SK-N-SH treated with all-trans-retinoic acid at 6 μM for 48 hours (cell line): Measurements from ENCODE around the gene GART.

Experiments
- ATAC-seq: fragments of 200-7000 bp; cut with Tn5 transposase; 3 replicates; pipeline ENCODE4 v1.9.1; 2020; ENCODE audit warnings: mild to moderate bottlenecking, moderate library complexity
- BACH2 ChIP-seq: fragments of 250-450 bp; sonication (Bioruptor Pico); IDR thresholded peaks from 2 replicates; pipeline ENCODE4 v1.9.0; 2021; ENCODE audit warnings: mild to moderate bottlenecking, borderline replicate concordance
- CREB5 ChIP-seq: fragments of 250-450 bp; sonication (Bioruptor Pico); IDR thresholded peaks from 2 replicates; pipeline ENCODE4 v1.5.1; 2020; ENCODE audit warnings: low read depth, mild to moderate bottlenecking, moderate library complexity
- CSDC2 ChIP-seq: fragments of 250-450 bp; sonication (Bioruptor Pico); IDR thresholded peaks from 2 replicates; pipeline ENCODE4 v1.5.0; 2020; ENCODE audit warnings: mild to moderate bottlenecking, moderate library complexity
- CSRNP3 ChIP-seq: fragments of 250-450 bp; sonication (Bioruptor Pico); IDR thresholded peaks from 2 replicates; pipeline ENCODE4 v1.5.1; 2021; ENCODE audit warnings: mild to moderate bottlenecking, moderate library complexity
- ESRRG ChIP-seq: fragments of 250-450 bp; sonication (Bioruptor Pico); IDR thresholded peaks from 2 replicates; pipeline ENCODE4 v1.6.1; 2021; ENCODE audit warnings: mild to moderate bottlenecking
- GLIS3 ChIP-seq: fragments of 250-450 bp; sonication (Bioruptor Pico); IDR thresholded peaks from 2 replicates; pipeline ENCODE4 v1.5.0; 2020; ENCODE audit warnings: mild to moderate bottlenecking, moderate library complexity
- ISL1 ChIP-seq: fragments of 250-450 bp; sonication (Bioruptor Pico); IDR thresholded peaks from 2 replicates; pipeline ENCODE4 v2.1.2; 2022; ENCODE audit warnings: mild to moderate bottlenecking, moderate library complexity
- OSR1 ChIP-seq: fragments of 250-450 bp; sonication (Bioruptor Pico); IDR thresholded peaks from 2 replicates; pipeline ENCODE4 v1.8.0; 2022; ENCODE audit warnings: moderate library complexity, mild to moderate bottlenecking, inconsistent platforms
- PPARA ChIP-seq: fragments of 250-450 bp; sonication (Bioruptor Pico); IDR thresholded peaks from 2 replicates; pipeline ENCODE4 v1.5.0; 2020; ENCODE audit warnings: mild to moderate bottlenecking, borderline replicate concordance
- RARB ChIP-seq: fragments of 250-450 bp; sonication (Bioruptor Pico); IDR thresholded peaks from 2 replicates; pipeline ENCODE4 v1.8.0; 2021; ENCODE audit warnings: mild to moderate bottlenecking, moderate library complexity
- TCF4 ChIP-seq: fragments of 250-450 bp; sonication (Bioruptor Pico); IDR thresholded peaks from 2 replicates; pipeline ENCODE4 v1.8.0; 2021; ENCODE audit warnings: mild to moderate bottlenecking, moderate library complexity, borderline replicate concordance
- TOX ChIP-seq: fragments of 250-450 bp; sonication (Bioruptor Pico); IDR thresholded peaks from 2 replicates; pipeline ENCODE4 v1.8.0; 2021; ENCODE audit warnings: mild to moderate bottlenecking, moderate library complexity, borderline replicate concordance
- TSHZ2 ChIP-seq: fragments of 250-450 bp; sonication (Bioruptor Pico); IDR thresholded peaks from 2 replicates; pipeline ENCODE4 v1.5.0; 2020; ENCODE audit warnings: mild to moderate bottlenecking, moderate library complexity
- ZC3H10 ChIP-seq: fragments of 250-450 bp; sonication (Bioruptor Pico); IDR thresholded peaks from 2 replicates; pipeline ENCODE4 v1.5.1; 2021; ENCODE audit warnings: mild to moderate bottlenecking, moderate library complexity
- ZFP3 ChIP-seq: fragments of 250-450 bp; sonication (Bioruptor Pico); IDR thresholded peaks from 2 replicates; pipeline ENCODE4 v1.5.0; 2020; ENCODE audit warnings: mild to moderate bottlenecking, moderate library complexity
- ZNF565 ChIP-seq: fragments of 450-650 bp; formaldehyde crosslinking; conservative IDR thresholded peaks from 2 replicates; pipeline ENCODE4 v1.5.0; 2020; ENCODE audit warnings: low read depth, mild to moderate bottlenecking, moderate library complexity
- ZNF70 ChIP-seq: fragments of 450-650 bp; formaldehyde crosslinking; IDR thresholded peaks from 2 replicates; pipeline ENCODE4 v1.5.0; 2020; ENCODE audit warnings: mild to moderate bottlenecking, moderate library complexity
- ZNF8 ChIP-seq: fragments of 450-650 bp; formaldehyde crosslinking; IDR thresholded peaks from 2 replicates; pipeline ENCODE4 v1.5.0; 2020; ENCODE audit warnings: mild to moderate bottlenecking, moderate library complexity
- TF ChIP-seq, protein P1 (sequence below): fragments of 250-450 bp; sonication (Bioruptor Pico); IDR thresholded peaks from 2 replicates; pipeline ENCODE4 v1.8.0; 2020; ENCODE audit warnings: mild to moderate bottlenecking, moderate library complexity, borderline replicate concordance

Gene GART

DNA sequence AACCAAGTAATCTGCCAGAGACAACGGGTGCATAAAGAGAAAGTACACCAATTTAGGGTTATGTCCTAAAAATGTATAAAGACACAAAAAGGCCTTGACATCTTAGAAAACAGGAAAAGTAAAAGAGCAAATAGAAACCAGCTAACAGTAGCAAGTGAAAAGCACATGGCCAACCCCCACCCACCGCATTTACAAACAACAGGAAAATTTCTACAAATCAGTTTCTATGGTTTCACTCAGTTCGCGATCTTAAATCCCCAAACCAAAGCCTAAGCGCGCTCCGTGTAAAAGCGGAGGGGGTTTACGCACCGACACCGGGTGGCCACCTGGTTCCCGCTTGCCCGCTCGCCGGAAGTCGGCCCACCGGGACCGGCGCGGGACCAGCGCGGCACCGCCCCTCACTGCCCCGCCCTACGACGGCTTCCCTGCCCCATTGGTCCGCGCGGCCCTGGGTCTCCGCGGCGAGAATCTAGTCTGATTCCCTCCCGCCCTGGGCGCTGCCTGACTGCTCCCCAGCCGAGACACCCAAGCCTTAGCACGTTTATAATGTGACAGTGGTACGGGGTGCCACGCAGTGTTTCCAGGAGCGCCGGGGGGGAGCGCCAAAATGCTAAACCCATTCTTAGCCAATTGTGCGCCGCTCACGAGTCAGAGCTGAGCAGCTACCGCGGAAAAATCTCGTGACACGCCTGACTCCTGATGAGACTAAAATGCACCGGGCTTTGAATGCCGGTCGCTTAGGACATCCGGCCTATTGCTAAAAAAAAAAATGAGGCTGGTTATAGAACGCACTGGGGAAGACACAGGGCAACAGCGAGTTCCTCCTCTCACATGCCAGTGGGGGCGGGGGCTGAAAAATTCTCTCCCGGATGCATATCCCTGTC lies at the start of gene GART:
TSS of gene GART (minus strand) at position 362 of the 884 bp plus-strand sequence. CDS start 2,802 bp downstream, outside the sequence.
- TF ChIP-seq TSHZ2 (CRISPR knock-in tag) (0 out of 2 replicates have a peak, but pooled peaks have one; percentile 33), TCF4 (CRISPR knock-in tag) (no peak), TOX (CRISPR knock-in tag) (no peak), ZNF8 (CRISPR knock-in tag) (no peak), PPARA (CRISPR knock-in tag) (no peak)
- peak; percentile 86 for ATAC-seq

DNA sequence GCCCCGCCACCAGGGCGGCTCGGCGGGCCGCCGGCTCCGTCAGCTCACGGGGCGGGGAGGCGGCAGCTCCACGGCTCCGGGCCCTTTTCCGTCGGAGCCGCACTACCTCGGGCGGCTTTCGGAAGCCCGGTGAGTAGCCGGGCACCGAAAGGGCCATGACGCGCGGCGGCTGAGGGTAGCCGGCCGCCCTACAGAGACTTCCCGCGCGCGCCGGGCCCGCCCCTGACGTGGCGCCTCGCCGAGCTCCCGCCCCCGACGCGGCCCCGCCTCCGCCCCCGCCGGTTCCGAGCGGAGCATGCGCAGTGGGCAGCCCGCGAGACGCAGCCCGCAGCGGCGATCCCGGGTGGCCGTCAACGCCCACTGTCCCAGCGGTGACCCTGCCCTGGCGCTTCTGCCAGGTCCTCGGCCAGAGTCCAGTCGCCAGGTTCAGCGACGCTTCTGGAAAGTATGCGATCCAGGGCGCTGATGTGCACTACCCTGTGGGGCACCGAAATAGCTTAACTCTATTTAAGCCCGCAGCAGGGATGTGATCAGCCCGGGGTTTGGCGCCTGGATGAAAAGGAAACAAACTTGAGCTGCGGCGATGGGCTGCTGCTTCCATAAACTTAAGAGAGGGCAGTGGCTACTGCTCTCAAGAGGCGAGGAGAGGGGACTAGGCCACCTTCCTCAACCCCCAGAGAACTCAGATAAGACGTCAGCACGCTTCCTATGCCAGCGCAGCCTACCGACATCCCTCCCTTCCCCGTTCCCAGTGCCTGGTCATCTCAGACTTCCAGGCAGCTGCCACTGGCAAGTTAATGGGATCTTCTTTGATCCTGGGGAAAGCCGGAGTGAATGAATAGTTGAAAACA lies 46.8 kb upstream of the GART start, which contains the start of gene DONSON:
TSS of gene DONSON (minus strand) at position 200 of the 851 bp plus-strand sequence. CDS start at position 157, 43 bp downstream.
- TF ChIP-seq PPARA (CRISPR knock-in tag) (no peak), TCF4 (CRISPR knock-in tag) (no peak; the same call in 1 of the 2 replicates), OSR1 (CRISPR knock-in tag) (no peak), CSRNP3 (CRISPR knock-in tag) (0 out of 2 replicates have a peak, but pooled peaks have one; percentile 30), ZFP3 (CRISPR knock-in tag) (no peak), RARB (CRISPR knock-in tag) (no peak), TOX (CRISPR knock-in tag) (no peak), TSHZ2 (CRISPR knock-in tag) (peak; percentile 76; the same call in 1 of the 2 replicates), ZC3H10 (CRISPR knock-in tag) (peak; percentile 31; the same call in 1 of the 2 replicates), CSDC2 (no peak), GLIS3 (CRISPR knock-in tag) (peak; percentile 21; the same call in 1 of the 2 replicates), BACH2 (CRISPR knock-in tag) (no peak)
- ATAC-seq: peak; percentile 85

DNA sequence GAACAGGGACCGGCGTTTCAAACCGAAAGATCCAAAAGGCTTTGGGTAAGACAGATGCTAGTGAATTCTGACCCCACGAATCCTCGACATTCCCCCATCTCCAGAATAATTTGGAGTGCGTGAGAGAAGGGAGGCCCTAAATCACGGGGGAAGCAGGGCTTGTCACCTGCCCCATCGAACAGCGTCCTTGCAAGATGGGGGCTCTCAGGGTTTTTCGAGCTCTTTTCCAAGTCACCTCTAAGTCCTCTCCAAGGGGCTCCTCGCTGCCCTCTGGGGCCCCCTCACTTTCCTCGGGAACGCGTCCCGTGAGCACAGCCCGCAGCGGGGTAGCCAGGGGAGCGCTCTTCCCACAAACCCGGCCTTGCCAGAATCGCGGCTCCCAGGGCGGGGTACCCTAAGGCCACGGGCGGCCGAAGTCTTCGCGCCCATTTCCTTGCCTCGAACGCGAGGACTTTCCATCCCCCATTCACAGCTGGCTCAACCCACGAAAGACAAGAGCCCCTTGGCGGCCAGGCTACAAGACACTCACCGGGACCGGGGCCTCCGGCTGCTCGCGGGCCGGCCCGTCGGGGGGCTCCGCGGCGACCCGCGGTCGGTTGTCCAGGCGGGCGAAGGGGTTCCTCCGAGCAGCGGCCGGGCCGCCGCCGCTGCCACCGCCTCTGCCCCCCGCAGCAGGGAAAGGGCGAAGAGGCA lies 46.0 kb upstream of the GART start:
- peak; percentile 37 for ATAC-seq
- no peak for TF ChIP-seq TOX (CRISPR knock-in tag)
- no peak for TF ChIP-seq OSR1 (CRISPR knock-in tag)
- no peak for TF ChIP-seq ZNF8 (CRISPR knock-in tag)
- no peak for TF ChIP-seq CREB5
- no peak for TF ChIP-seq ESRRG
- TF ChIP-seq RARB (CRISPR knock-in tag): no peak
- no peak for TF ChIP-seq TCF4 (CRISPR knock-in tag)
- no peak for TF ChIP-seq BACH2 (CRISPR knock-in tag)
- no peak for TF ChIP-seq TSHZ2 (CRISPR knock-in tag)
- no peak for TF ChIP-seq ISL1 (CRISPR knock-in tag)
- TF ChIP-seq, protein P1, sequence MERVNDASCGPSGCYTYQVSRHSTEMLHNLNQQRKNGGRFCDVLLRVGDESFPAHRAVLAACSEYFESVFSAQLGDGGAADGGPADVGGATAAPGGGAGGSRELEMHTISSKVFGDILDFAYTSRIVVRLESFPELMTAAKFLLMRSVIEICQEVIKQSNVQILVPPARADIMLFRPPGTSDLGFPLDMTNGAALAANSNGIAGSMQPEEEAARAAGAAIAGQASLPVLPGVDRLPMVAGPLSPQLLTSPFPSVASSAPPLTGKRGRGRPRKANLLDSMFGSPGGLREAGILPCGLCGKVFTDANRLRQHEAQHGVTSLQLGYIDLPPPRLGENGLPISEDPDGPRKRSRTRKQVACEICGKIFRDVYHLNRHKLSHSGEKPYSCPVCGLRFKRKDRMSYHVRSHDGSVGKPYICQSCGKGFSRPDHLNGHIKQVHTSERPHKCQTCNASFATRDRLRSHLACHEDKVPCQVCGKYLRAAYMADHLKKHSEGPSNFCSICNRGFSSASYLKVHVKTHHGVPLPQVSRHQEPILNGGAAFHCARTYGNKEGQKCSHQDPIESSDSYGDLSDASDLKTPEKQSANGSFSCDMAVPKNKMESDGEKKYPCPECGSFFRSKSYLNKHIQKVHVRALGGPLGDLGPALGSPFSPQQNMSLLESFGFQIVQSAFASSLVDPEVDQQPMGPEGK (CRISPR knock-in tag): no peak
- no peak for TF ChIP-seq ZNF565
- TF ChIP-seq ZNF70: no peak
